Nephron (organoid): ENCODE measurements around the gene LRTM2.

Experiments
- H3K27ac Mint-ChIP-seq, 3 experiments: 2 replicates each; pipeline ENCODE4 v1.8.0; 2020; ENCODE audit warnings: mixed read lengths in 3 of 3, mild to moderate bottlenecking in 2 of 3, moderate library complexity in 1 of 3
- H3K27me3 Mint-ChIP-seq: 2 replicates; pipeline ENCODE4 v1.8.0; 2021; ENCODE audit warnings: low read depth, mild to moderate bottlenecking, moderate library complexity, mixed read lengths
- H3K36me3 Mint-ChIP-seq: 2 replicates; pipeline ENCODE4 v1.8.0; 2020; ENCODE audit warnings: low read depth, mixed read lengths
- H3K4me1 Mint-ChIP-seq: 2 replicates; pipeline ENCODE4 v1.8.0; 2020; ENCODE audit warnings: mixed read lengths
- H3K4me3 Mint-ChIP-seq, 3 experiments: 2 replicates each; pipeline ENCODE4 v1.8.0; 2020; ENCODE audit warnings: mild to moderate bottlenecking in 3 of 3, mixed read lengths in 3 of 3, moderate library complexity in 2 of 3
- H3K9me3 Mint-ChIP-seq: 2 replicates; pipeline ENCODE4 v1.8.0; 2020; ENCODE audit warnings: mixed read lengths
- TF ChIP-seq, protein P1 (sequence below), 3 experiments: fragments of 200-600 bp; sonication (generic); IDR thresholded peaks; one replicate each; pipeline ENCODE4 v1.5.0; 2021; ENCODE audit warnings: antibody characterized with exemption in 3 of 3; ENCODE audit not compliant: unreplicated experiment in 3 of 3

LRTM2 gene

DNA sequence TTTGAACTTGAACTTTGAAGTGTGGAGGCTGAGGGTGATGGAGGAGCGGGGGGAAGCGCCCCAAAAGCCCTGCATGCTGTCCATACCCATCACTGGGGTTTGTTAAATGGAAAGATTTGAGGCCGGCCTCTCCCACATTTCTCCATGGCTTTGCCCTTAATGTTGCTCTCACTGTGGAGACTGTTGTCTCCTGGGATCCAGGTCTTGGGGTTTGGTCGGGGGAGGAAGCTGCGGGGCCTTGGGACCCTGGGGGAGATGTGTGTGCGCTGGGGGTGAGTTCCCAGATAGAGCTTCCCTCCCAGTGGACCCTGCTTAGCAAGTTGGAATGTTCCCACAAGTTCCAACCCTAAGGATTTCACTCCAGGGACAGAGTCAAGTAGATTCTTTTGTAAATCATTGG is 28.0 kb upstream of the LRTM2 start:
- Mint-ChIP-seq H3K27ac (peak overlapping the region in 2 of 3 experiments; percentile 35 to 43), H3K4me3 (peak overlapping the region in 1 of 3 experiments; percentile 35), H3K9me3 (no peaks in the 10 kb centered on the region), H3K4me1 (peaks cover 37% of the 10 kb centered on the region), H3K36me3 (peaks cover 5% of the 10 kb centered on the region), H3K27me3 (peaks cover 4% of the 10 kb centered on the region)
- TF ChIP-seq, protein P1, sequence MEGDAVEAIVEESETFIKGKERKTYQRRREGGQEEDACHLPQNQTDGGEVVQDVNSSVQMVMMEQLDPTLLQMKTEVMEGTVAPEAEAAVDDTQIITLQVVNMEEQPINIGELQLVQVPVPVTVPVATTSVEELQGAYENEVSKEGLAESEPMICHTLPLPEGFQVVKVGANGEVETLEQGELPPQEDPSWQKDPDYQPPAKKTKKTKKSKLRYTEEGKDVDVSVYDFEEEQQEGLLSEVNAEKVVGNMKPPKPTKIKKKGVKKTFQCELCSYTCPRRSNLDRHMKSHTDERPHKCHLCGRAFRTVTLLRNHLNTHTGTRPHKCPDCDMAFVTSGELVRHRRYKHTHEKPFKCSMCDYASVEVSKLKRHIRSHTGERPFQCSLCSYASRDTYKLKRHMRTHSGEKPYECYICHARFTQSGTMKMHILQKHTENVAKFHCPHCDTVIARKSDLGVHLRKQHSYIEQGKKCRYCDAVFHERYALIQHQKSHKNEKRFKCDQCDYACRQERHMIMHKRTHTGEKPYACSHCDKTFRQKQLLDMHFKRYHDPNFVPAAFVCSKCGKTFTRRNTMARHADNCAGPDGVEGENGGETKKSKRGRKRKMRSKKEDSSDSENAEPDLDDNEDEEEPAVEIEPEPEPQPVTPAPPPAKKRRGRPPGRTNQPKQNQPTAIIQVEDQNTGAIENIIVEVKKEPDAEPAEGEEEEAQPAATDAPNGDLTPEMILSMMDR (IDR thresholded peaks at IDR 0.05; ENCODE audit: unreplicated experiment in 3 of 3), result no peak

DNA sequence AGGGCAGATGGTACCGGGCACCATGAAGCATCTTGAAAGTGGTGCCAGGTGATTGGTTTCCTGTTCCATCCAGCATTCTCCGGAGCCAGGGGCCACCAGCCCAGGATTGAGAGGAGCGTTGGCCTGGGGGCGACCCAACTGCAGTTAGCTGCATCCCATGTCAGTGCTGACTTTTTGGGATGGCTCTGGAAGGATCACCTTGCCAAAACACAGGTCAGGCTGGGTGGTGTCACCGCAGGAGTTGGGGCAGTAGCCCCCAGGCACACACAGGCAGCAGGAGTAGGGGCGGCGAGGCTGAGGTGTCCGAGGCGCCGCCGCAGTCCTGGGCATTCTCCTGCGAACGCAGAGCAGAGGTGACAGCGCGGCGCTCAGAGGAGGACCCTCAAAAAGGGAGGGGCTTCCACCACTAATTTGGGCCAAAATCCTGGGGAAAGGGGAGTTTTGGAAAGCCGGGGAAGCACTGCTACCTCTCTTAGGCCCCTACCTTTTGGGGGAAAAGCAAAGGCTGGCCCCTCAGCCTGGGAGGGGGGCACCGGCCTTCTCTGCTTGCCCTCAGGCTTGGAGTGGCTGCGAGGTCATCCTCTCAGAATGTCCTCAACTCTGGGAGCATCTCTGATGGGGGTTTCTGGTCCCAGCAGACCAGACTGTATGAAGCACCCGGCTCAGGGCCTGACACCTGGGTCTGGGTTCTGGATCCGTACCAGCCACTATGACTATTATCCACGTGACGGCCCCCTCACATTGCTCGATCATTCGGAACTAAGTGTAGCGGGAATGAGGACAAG is 26.7 kb upstream of the LRTM2 start:
- H3K4me3 Mint-ChIP-seq, result no peak overlapping the region
- H3K27me3 Mint-ChIP-seq, result peaks cover 4% of the 10 kb centered on the region
- peaks cover 37% of the 10 kb centered on the region for H3K4me1 Mint-ChIP-seq
- TF ChIP-seq, protein P1 (IDR thresholded peaks at IDR 0.05; ENCODE audit: unreplicated experiment in 3 of 3), result no peak
- no peaks in the 10 kb centered on the region for H3K36me3 Mint-ChIP-seq
- no peaks in the 10 kb centered on the region for H3K9me3 Mint-ChIP-seq
- peak overlapping the region in 1 of 3 experiments; percentile 51 for H3K27ac Mint-ChIP-seq

DNA sequence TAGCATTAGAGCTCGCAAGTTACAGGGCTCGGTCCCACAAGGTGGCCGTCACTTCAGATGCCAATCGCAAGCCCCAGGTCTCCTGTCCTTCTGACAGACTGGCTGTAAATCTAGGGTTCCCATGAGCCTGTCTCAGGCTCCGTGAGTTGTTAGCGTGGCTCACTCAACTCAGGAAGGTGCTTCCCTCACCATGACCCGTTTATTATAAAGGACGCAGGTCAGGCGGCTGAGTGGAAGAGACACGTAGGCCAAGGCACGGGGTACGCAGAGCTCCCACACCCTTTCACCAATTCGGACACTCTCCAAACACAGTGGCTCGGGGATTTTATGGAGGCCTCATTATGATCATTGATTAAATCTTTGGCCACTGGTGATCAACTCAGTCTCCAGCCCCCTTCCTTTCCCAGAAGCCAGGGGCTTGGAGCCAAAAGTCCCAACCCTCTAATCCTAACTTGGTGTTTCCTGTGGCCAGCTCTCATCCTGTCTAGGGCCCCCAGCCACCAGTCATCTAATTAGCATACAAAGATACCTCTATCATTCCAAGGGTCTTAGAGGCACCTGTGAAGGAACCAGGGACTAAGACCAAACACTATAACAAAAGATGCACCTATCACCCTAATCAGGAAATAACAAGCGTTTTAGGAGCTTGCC is 25.8 kb upstream of the LRTM2 start:
- Mint-ChIP-seq H3K36me3 (no peaks in the 10 kb centered on the region), H3K9me3 (no peaks in the 10 kb centered on the region), H3K27me3 (peaks cover 4% of the 10 kb centered on the region), H3K27ac (peak overlapping the region in 2 of 3 experiments; percentile 4 to 23), H3K4me3 (peak overlapping the region in 1 of 3 experiments; percentile 29), H3K4me1 (peaks cover 37% of the 10 kb centered on the region)
- TF ChIP-seq, protein P1 (IDR thresholded peaks at IDR 0.05; ENCODE audit: unreplicated experiment in 3 of 3), result no peak

DNA sequence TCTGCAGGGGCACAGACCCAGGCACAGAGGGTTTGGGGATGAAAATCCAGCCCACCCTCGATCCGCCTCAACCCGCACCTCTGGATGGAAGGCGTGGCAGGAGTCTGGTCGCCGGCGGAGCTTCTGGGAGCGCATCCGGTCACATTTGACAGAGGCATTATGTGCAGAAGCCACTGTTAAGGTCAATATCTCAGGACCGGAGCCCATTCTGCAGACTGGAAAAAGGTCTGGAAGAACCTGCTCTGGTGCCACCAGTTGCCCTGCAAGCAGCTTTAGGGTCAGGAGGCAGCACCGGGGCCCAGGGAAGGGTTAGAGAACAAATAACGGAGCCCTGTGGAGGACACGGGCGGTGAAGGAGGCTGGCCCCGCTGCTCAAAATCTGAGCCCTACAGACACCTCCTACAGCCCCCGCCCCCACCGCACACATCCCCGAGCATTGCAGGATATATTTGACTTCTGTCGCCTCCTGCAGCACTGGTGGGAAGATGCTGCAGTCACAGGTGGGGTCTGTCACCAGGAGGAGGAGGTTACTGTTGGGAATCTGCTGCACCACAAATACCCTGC is 25.1 kb upstream of the LRTM2 start:
- Mint-ChIP-seq H3K4me3 (peak overlapping the region; percentile 71 to 77 (median 74)), H3K27me3 (peaks cover 4% of the 10 kb centered on the region), H3K4me1 (peaks cover 37% of the 10 kb centered on the region), H3K36me3 (no peaks in the 10 kb centered on the region), H3K27ac (peak overlapping the region; percentile 65 to 78 (median 70)), H3K9me3 (no peaks in the 10 kb centered on the region)
- TF ChIP-seq, protein P1 (IDR thresholded peaks at IDR 0.05; ENCODE audit: unreplicated experiment in 3 of 3), result no peak

DNA sequence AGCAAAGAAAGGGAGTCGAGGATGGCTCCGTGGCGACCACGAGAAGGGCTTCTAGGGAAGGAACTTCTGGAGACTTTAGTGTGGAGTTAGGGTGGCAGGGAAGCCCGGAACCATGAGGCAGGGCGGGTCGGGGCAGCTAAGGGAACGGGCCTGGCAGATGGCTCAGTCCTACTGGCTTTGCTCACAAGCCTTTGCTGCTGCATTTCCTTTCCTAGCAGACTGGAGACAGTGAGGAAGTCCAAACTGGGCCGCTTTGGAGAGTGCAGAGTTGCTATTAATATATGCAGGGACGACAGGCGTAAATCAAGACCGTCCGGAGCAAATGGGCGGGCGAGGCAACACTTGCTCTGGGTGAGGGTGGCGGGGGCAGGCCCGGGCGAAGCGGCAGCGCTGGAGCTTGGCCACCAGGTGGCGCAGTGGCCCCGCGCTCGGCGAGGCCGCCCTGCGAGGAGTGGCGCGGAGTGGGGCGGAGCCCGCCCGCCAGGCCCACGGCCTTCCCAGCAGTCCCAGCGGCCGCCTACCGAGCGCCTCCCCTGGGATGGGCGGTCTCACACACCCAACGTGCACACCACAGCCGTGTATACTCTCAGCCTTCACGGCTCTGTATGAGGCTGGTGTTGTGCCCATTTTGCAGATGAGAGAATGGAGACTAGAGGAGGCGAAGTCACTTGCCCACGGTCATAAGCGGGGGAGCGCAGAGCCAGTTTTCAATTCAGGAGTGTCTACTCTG is 24.4 kb upstream of the LRTM2 start:
- H3K9me3 Mint-ChIP-seq, result no peaks in the 10 kb centered on the region
- H3K4me1 Mint-ChIP-seq, result peaks cover 35% of the 10 kb centered on the region
- H3K4me3 Mint-ChIP-seq, result peak overlapping the region; percentile 76 to 87 (median 85)
- peaks cover 4% of the 10 kb centered on the region for H3K27me3 Mint-ChIP-seq
- H3K36me3 Mint-ChIP-seq, result no peaks in the 10 kb centered on the region
- peak overlapping the region; percentile 65 to 78 (median 70) for H3K27ac Mint-ChIP-seq
- TF ChIP-seq, protein P1 (IDR thresholded peaks at IDR 0.05; ENCODE audit: unreplicated experiment in 3 of 3), result peak; percentile 97 to 99 (median 99)
